HEK293 (cell line): ENCODE measurements around the gene LARGE1.
A peak's percentile ranks its signal among the peaks of the same experiment; 100 is the strongest.

Source experiments
- CTCF ChIA-PET: fragments of 350-600 bp; formaldehyde crosslinking; extraction: SDS; loops from one replicate; lab custom pipeline; 2021; ENCODE audit warnings: antibody characterized with exemption; lab: Yijun Ruan, JAX
- POLR2A ChIA-PET: fragments of 300-600 bp; formaldehyde crosslinking; extraction: SDS; loops from one replicate; lab custom pipeline; 2020; ENCODE audit warnings: antibody characterized with exemption, inconsistent platforms; lab: Yijun Ruan, JAX
- H3K27ac ChIP-seq: fragments of 200-500 bp; sonication (Bioruptor generic); 2 replicates; pipeline ENCODE4 v1.5.1; 2014; ENCODE audit warnings: low read depth, low read length, control low read depth, inconsistent platforms; ENCODE audit errors: extremely low read depth
- H3K36me3 ChIP-seq, 2 experiments: fragments of 200-500 bp in 1 of 2; sonication (Bioruptor generic) in 1 of 2; 1 replicate in 1 of 2; 2 replicates in 1 of 2; pipeline ENCODE4 v1.5.1; 2014 to 2017; ENCODE audit warnings: inconsistent platforms in 2 of 2, low read length in 2 of 2; ENCODE audit not compliant: control insufficient read depth in 2 of 2, insufficient read depth in 1 of 2
- H3K4me1 ChIP-seq: fragments of 200-500 bp; sonication (Bioruptor generic); 2 replicates; pipeline ENCODE4 v1.5.1; 2014; ENCODE audit warnings: mild to moderate bottlenecking, low read length, inconsistent platforms; ENCODE audit not compliant: control insufficient read depth, insufficient read depth
- H3K4me3 ChIP-seq: 2 replicates; pipeline ENCODE4 v1.5.1; 2011; ENCODE audit warnings: low read depth, mild to moderate bottlenecking, control low read depth, low read length, moderate library complexity
- H3K9me3 ChIP-seq: fragments of 200-500 bp; sonication (Bioruptor generic); 2 replicates; pipeline ENCODE4 v1.5.1; 2014; ENCODE audit warnings: low read depth, low read length, inconsistent platforms; ENCODE audit not compliant: control insufficient read depth, insufficient read depth
- GLI2 ChIP-seq: fragments of 450-650 bp; formaldehyde crosslinking; IDR thresholded peaks from 2 replicates; pipeline ENCODE4; 2017; ENCODE audit warnings: missing biosample characterization, missing genetic modification characterization, low read depth, borderline replicate concordance
- ZBTB17 ChIP-seq: fragments of 450-650 bp; formaldehyde crosslinking; IDR thresholded peaks from 2 replicates; pipeline ENCODE4 v1.5.1; 2016; ENCODE audit warnings: missing biosample characterization, missing genetic modification characterization
- ZNF121 ChIP-seq: fragments of 450-650 bp; formaldehyde crosslinking; IDR thresholded peaks from 2 replicates; pipeline ENCODE4 v1.5.1; 2016; ENCODE audit warnings: missing biosample characterization, missing genetic modification characterization
- ZNF175 ChIP-seq: fragments of 450-650 bp; formaldehyde crosslinking; IDR thresholded peaks from 2 replicates; pipeline ENCODE4 v1.5.1; 2016; ENCODE audit warnings: missing biosample characterization, missing genetic modification characterization
- ZNF239 ChIP-seq: fragments of 450-650 bp; formaldehyde crosslinking; IDR thresholded peaks from 2 replicates; pipeline ENCODE4 v1.5.1; 2016; ENCODE audit warnings: missing biosample characterization, missing genetic modification characterization
- ZNF335 ChIP-seq: fragments of 450-650 bp; formaldehyde crosslinking; conservative IDR thresholded peaks from 2 replicates; pipeline ENCODE4 v1.5.1; 2016; ENCODE audit warnings: missing biosample characterization, missing genetic modification characterization
- ZNF391 ChIP-seq: fragments of 450-650 bp; formaldehyde crosslinking; IDR thresholded peaks from 2 replicates; pipeline ENCODE4 v1.5.1; 2016; ENCODE audit warnings: low read depth, missing biosample characterization, missing genetic modification characterization, borderline replicate concordance
- ZNF473 ChIP-seq: fragments of 450-650 bp; formaldehyde crosslinking; IDR thresholded peaks from 2 replicates; pipeline ENCODE4 v1.5.1; 2017; ENCODE audit warnings: missing biosample characterization, missing genetic modification characterization
- ZNF544 ChIP-seq: fragments of 450-650 bp; formaldehyde crosslinking; IDR thresholded peaks from 2 replicates; pipeline ENCODE4 v1.5.0; 2017; ENCODE audit warnings: missing biosample characterization, missing genetic modification characterization
- ZNF549 ChIP-seq: fragments of 450-650 bp; IDR thresholded peaks from 2 replicates; pipeline ENCODE4 v1.5.1; 2018; ENCODE audit warnings: missing biosample characterization, missing genetic modification characterization, mild to moderate bottlenecking, inconsistent platforms, moderate library complexity
- ZNF600 ChIP-seq: fragments of 450-650 bp; formaldehyde crosslinking; IDR thresholded peaks from 2 replicates; pipeline ENCODE4 v1.5.1; 2016; ENCODE audit warnings: missing biosample characterization, missing genetic modification characterization
- ZNF654 ChIP-seq: fragments of 450-650 bp; formaldehyde crosslinking; IDR thresholded peaks from 2 replicates; pipeline ENCODE4 v1.5.1; 2016; ENCODE audit warnings: low read depth, missing biosample characterization, missing genetic modification characterization
- TF ChIP-seq, protein P1 (sequence below): fragments of 450-650 bp; formaldehyde crosslinking; IDR thresholded peaks from 2 replicates; pipeline ENCODE4 v1.5.1; 2016; ENCODE audit warnings: missing biosample characterization, missing genetic modification characterization
- TF ChIP-seq, protein P2 (sequence below): fragments of 450-650 bp; formaldehyde crosslinking; IDR thresholded peaks from 2 replicates; pipeline ENCODE4 v1.5.1; 2017; ENCODE audit warnings: missing biosample characterization, missing genetic modification characterization
- TF ChIP-seq, protein P3 (sequence below): fragments of 450-650 bp; formaldehyde crosslinking; optimal IDR thresholded peaks from 2 replicates; pipeline ENCODE3; 2016; ENCODE audit warnings: missing biosample characterization, mild to moderate bottlenecking, missing genetic modification characterization
- TF ChIP-seq, protein P4 (sequence below): fragments of 450-650 bp; formaldehyde crosslinking; IDR thresholded peaks from 2 replicates; pipeline ENCODE4 v1.5.1; 2016; ENCODE audit warnings: missing biosample characterization, missing genetic modification characterization

The LARGE1 gene

DNA sequence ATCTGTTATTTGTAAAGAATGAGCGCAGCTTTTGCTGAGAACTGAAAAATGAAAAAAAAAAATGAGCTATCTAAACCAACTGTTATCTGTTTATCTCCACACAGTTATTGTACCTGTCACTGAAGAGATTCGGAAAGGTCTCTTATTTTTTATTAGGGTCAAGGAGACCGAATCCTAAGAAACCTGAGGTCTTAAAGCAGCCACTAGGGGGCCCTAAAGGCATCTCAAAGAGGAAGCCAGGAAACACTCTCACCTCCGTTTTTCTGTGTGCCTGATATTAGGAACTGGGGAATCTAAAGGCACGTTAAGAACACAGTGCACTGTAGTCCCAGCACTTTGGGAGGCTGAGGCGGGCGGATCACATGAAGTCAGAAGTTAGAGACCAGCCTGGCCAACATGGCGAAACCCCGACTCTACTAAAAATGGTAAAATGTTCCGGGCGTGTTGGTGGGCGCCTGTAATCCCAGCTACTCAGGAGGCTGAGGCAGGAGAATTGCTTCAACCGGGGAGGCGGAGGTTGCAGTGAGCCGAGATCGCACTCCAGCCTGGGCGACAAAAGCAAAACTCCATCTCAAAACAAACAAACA lies 3.5 kb upstream of the LARGE1 start:
- H3K36me3 ChIP-seq, result no peaks in the 10 kb centered on the region
- peaks cover 11% of the 10 kb centered on the region for H3K4me1 ChIP-seq
- no peak overlapping the region for H3K4me3 ChIP-seq
- POLR2A ChIA-PET, result interaction anchor here (1.0 kb wide), 1 partner anchor 191 kb away, joined by 3 read pairs; no protein-coding TSS in a partner anchor
- H3K27ac ChIP-seq, result no peak overlapping the region
- H3K9me3 ChIP-seq, result no peaks in the 10 kb centered on the region
- TF ChIP-seq, protein P1, sequence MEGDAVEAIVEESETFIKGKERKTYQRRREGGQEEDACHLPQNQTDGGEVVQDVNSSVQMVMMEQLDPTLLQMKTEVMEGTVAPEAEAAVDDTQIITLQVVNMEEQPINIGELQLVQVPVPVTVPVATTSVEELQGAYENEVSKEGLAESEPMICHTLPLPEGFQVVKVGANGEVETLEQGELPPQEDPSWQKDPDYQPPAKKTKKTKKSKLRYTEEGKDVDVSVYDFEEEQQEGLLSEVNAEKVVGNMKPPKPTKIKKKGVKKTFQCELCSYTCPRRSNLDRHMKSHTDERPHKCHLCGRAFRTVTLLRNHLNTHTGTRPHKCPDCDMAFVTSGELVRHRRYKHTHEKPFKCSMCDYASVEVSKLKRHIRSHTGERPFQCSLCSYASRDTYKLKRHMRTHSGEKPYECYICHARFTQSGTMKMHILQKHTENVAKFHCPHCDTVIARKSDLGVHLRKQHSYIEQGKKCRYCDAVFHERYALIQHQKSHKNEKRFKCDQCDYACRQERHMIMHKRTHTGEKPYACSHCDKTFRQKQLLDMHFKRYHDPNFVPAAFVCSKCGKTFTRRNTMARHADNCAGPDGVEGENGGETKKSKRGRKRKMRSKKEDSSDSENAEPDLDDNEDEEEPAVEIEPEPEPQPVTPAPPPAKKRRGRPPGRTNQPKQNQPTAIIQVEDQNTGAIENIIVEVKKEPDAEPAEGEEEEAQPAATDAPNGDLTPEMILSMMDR (tag by site-specific recombination), result peak; percentile 46
- TF ChIP-seq ZNF654 (tag by site-specific recombination) (peak; percentile 65), ZNF549 (no peak), ZNF335 (peak; percentile 78), ZBTB17 (peak; percentile 50; the same call in 1 of the 2 replicates)
- CTCF ChIA-PET, result interaction anchor here (0.5 to 4.5 kb wide), 58 partner anchors 9 to 1368 kb away, joined by 3 to 52 read pairs (median 4); no protein-coding TSS in a partner anchor

DNA sequence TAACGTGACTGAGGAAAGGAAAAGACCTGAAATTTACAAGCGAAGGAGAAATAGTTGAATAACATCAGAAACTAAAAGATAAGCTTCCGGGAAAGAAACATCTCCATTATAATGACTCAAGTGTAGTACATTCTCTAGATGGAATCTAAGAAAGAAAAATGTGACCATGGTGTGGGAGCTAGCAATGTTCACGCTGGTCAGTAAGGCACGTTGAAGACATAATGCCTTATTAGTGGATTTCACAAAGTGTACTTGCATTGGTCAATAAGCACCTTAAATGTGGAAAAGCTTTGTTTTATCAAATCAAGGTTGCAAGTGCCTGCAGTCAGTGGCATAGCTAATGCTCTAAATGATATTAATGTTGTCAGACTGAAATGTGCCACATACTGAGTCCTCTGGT lies 2.8 kb upstream of the LARGE1 start:
- H3K36me3 ChIP-seq, result no peaks in the 10 kb centered on the region
- CTCF ChIA-PET, result interaction anchor here (0.5 to 4.5 kb wide), 62 partner anchors 9 to 1098 kb away, joined by 3 to 52 read pairs (median 4); no protein-coding TSS in a partner anchor
- no peak overlapping the region for H3K27ac ChIP-seq
- H3K9me3 ChIP-seq, result no peaks in the 10 kb centered on the region
- peaks cover 14% of the 10 kb centered on the region for H3K4me1 ChIP-seq
- H3K4me3 ChIP-seq, result peak overlapping the region; percentile 60
- POLR2A ChIA-PET, result interaction anchor here (0.6 kb wide), 1 partner anchor 15 kb away, joined by 9 read pairs; no protein-coding TSS in a partner anchor
- TF ChIP-seq, protein P2, sequence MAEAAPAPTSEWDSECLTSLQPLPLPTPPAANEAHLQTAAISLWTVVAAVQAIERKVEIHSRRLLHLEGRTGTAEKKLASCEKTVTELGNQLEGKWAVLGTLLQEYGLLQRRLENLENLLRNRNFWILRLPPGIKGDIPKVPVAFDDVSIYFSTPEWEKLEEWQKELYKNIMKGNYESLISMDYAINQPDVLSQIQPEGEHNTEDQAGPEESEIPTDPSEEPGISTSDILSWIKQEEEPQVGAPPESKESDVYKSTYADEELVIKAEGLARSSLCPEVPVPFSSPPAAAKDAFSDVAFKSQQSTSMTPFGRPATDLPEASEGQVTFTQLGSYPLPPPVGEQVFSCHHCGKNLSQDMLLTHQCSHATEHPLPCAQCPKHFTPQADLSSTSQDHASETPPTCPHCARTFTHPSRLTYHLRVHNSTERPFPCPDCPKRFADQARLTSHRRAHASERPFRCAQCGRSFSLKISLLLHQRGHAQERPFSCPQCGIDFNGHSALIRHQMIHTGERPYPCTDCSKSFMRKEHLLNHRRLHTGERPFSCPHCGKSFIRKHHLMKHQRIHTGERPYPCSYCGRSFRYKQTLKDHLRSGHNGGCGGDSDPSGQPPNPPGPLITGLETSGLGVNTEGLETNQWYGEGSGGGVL, result no peak
- TF ChIP-seq ZNF391 (tag by site-specific recombination) (no peak), GLI2 (tag by site-specific recombination) (no peak), ZNF175 (tag by site-specific recombination) (no peak), ZNF473 (tag by site-specific recombination) (no peak), ZNF121 (tag by site-specific recombination) (no peak), ZNF600 (tag by site-specific recombination) (no peak), ZNF239 (tag by site-specific recombination) (no peak), ZNF544 (tag by site-specific recombination) (no peak)
- TF ChIP-seq, all 188 proteins: peak for 0

DNA sequence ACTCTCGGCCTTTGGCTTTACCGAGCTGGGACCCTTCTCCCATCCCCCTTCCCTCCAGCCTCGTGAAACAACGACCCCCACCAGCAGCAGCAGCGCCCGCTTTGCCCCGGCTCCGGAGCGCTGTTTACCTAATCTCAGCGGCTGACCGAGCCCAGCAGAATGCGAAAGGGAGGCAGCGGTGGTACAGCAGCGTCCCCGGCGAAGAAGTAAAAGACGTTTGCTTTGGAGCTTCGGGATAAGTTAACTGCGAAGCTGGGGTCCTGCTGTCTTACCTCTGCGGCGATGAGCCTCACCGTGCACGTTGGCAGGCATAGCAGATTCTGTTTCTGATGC lies 2.0 kb upstream of the LARGE1 start:
- CTCF ChIA-PET, result interaction anchor here (0.5 to 4.5 kb wide), 21 partner anchors 13 to 1260 kb away, joined by 3 to 52 read pairs (median 4); no protein-coding TSS in a partner anchor
- POLR2A ChIA-PET, result interaction anchor here (0.6 to 1.4 kb wide), 2 partner anchors 16 to 621 kb away, joined by 3 to 9 read pairs; no protein-coding TSS in a partner anchor
- TF ChIP-seq, protein P3, sequence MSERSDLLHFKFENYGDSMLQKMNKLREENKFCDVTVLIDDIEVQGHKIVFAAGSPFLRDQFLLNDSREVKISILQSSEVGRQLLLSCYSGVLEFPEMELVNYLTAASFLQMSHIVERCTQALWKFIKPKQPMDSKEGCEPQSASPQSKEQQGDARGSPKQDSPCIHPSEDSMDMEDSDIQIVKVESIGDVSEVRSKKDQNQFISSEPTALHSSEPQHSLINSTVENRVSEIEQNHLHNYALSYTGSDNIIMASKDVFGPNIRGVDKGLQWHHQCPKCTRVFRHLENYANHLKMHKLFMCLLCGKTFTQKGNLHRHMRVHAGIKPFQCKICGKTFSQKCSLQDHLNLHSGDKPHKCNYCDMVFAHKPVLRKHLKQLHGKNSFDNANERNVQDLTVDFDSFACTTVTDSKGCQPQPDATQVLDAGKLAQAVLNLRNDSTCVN, result peak; percentile 0
- TF ChIP-seq, protein P4, sequence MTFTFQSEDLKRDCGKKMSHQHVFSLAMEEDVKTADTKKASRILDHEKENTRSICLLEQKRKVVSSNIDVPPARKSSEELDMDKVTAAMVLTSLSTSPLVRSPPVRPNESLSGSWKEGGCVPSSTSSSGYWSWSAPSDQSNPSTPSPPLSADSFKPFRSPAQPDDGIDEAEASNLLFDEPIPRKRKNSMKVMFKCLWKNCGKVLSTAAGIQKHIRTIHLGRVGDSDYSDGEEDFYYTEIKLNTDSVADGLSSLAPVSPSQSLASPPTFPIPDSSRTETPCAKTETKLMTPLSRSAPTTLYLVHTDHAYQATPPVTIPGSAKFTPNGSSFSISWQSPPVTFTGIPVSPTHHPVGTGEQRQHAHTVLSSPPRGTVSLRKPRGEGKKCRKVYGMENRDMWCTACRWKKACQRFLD (tag by site-specific recombination), result no peak
- Histone ChIP-seq H3K36me3 (no peaks in the 10 kb centered on the region), H3K4me3 (peak overlapping the region; percentile 60), H3K9me3 (no peaks in the 10 kb centered on the region), H3K27ac (no peak overlapping the region), H3K4me1 (peaks cover 14% of the 10 kb centered on the region)
